HG03045 (cell line): ENCODE results near the gene ALG6.
"Not testable (repeated sequence)": the region's sequence is repeated elsewhere in the genome, so short reads cannot be mapped to it uniquely, and the experiment has no call there.

Experiments
- ATAC-seq: cut with Tn5 transposase; IDR thresholded peaks from one replicate; pipeline ENCODE4 v1.9.1; 2021; ENCODE audit warnings: mild to moderate bottlenecking, moderate library complexity; ENCODE audit not compliant: unreplicated experiment

Gene ALG6

DNA sequence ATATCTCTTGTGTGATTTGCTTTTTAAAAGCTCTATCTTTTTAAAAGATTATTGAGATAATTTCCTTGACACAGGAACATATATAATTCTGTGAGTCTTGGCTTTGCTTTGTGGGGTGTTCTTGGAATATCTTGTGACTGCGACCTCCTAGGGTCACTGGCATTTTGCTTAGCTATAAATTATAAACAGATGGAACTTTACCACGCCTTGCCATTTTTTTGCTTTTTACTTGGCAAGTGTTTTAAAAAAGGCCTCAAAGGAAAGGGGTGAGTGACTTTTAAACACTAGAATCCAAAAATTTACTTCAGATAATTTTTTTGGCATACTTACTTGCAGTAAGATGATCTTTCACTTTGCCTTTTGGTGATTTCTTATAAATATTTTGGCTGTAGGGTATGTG, 43.6 kb downstream of the ALG6 start:
- ATAC-seq: no peak

DNA sequence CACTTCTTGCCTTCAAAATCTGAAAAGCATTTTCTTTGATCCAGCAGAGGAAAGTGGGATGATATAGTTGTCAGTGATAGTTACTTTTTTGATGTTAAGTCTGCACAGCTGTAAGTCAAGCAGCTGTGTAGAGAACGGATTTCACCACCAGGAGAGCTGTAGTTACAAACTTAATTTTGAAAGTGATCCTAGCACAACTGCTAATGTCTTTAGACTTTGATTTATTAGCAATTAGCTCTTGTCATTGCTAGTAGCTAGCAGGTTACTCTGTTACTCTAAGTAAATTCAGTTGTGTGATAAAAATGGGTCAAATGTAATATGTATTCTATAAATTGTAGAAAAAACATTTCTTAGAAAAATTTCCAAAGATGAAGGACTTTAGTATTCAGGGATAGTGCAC, 46.0 kb downstream of the ALG6 start:
- ATAC-seq: no peak

DNA sequence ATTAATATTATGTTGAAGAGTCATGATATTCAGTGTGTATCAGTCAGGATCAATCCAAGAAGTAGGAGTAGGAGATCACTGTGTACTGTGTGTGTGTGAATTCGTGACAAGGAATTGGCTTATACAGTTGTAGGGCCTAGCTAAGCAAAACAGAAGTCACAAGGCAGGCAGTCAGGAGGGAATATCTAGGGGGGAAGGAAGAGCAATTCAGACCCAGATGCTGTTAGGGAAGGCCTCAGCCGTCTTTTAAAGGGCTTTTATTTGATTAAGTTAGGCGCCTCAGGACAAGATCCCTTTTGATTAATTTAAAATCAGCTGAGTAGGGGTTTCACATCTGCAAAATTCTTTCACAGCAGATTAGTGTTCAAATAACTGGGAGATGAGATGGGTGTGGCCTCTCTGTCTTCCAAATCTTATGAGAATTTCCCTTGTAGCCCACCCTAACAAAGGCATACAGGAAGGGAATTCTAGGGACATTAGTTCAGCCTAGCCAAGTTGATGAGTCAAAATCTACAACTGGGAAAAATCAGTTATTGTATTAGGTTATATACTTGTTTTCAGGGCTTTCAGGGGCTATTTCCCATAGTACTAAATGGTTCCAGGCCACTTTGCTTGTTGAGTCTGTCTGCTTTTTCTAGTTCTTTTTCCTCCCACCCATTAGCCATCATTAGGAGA, 47.4 kb downstream of the ALG6 start:
- ATAC-seq: no peak

DNA sequence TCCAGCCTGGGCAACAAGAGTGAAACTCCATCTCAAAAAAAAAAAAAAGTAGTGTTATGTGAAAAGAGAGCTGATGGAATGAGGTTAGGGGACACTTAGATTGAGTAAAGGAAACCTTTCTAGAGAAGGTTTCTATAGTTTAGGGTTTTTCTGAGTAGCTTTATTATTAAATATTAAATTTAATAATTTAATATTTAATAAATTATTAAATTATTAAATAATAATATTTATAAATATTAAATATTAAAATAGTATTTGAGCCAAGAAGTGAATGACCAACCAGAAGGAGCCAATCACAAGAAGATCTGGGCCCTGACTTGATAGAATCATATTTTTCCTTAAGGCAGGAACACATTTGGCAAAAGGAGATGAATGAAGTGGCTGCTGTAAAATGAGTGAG, 50.7 kb downstream of the ALG6 start:
- ATAC-seq: no peak

DNA sequence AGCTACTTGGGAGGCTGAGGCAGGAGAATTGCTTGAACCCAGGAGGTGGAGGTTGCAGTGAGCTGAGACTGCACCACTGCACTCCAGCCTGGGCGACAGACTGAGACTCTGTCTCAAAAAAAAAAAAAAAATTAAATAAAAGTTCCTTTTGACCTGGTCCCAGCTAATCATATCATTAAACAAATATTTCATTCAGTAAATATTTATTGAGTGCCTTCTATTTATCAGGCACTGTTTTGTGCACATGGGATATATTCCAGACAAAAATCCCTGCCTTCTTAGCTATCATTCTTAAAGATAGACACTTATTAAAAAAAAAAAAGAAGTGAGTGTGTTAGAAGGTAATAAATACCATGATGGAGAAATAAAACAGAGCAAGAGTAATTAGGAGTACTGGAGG, 53.3 kb downstream of the ALG6 start:
- ATAC-seq: not testable (repeated sequence)

DNA sequence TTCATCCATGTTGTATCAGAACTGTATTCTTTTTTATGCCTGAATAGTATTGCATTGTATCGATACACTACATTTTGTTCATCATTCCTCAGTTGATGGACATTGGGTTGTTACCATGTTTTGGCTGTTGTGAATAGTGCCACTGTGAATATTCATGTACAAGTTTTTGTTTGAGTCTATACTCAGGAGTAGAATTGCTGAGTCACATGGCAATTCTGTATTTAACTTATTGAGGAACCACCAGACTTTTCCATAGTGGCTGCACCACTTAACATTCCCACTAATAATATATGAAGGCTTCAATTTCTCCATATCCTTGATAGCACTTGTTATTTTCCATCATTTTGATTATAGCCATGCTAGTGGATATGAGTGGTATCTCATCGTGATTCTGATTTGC, 56.2 kb downstream of the ALG6 start:
- ATAC-seq: no peak

DNA sequence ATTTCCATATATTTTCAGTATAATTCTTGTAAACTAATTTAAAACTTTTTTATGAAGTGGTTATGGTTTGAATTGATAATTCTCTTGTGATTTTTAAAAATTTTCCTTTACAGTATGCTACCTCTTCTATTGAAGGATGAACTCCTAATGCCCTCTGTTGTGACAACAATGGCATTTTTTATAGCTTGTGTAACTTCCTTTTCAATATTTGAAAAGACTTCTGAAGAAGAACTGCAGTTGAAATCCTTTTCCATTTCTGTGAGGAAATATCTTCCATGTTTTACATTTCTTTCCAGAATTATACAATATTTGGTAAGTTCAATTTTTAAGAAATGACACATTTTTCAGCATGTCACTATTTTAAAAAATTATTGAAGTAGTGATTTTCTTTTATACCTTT, 61.4 kb downstream of the ALG6 start:
- no peak for ATAC-seq

DNA sequence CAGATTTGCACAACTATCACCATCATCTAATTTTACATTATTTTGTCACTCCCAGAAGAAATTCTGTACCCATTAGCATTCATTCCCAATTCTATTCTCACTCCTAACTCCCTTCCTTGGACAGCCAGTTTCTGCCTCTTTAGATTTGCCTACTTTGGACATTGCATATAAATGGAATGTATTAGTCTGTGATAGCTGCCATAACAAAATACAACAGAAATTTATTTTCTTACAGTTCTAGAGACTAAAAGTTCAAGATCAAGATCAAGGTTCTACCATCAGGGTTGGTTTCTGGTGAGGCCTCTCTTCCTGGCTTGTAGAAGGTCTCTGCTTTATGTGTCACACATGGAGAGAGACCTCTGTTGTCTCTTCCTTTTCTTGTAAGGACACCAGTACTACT, 61.9 kb downstream of the ALG6 start:
- no peak for ATAC-seq

DNA sequence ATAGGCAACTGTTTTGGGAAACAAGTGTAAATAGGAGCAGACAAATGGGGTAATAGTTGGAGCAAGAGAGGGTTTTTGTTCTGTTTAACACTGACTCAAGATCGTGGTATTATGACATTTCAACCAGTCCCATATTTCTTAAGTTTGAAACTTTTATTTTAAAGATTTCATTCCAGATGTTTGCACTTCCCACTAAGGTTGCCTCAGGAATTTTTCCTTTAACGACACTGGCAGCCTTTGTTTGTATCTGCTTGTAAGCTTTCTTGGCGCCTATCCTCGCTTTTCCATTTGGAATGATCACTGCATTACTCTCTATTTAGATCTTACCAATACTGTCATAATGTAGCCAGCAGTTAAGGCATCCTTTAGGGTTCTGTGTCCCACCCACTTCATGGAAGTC, 67.7 kb downstream of the ALG6 start:
- no peak for ATAC-seq

DNA sequence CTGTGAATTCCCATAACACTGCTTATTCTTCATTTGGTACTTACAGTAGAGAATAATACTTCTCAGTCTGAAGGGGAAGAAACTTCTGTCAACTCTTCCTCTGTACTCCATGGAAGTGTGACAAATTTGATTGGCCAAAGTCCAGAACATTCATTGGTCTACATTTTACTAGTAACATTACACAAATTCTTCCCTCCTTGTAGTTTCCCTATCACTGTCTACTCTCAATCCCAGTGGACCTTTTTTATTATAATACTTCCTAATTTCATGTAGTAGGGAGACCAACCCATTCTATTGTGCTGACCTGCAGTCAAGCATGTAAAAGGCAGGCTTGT, 74.7 kb downstream of the ALG6 start:
- no peak for ATAC-seq

DNA sequence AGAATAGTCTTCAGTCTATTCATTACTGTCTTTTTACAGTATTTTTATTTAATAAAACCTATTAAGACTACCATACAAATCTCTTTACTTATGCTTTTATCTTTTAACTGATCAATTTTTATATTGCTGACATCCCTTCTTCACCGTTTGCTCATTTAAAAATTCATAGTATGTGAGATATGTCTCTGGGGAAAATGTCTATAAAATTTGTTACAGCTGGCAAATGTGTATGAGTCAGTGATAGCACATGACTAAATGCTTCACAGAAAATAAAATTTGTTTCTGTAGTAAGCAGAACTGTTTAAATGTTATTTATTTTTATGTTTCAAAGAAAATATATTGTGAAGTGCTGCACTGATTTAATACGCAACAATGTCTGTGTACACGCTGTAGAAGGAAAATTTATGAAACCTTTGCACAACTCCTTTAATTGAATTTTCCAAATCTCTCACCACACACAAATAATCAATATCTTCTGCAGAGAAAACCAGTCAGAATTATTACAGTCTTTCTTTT, 81.4 kb downstream of the ALG6 start:
- no peak for ATAC-seq

DNA sequence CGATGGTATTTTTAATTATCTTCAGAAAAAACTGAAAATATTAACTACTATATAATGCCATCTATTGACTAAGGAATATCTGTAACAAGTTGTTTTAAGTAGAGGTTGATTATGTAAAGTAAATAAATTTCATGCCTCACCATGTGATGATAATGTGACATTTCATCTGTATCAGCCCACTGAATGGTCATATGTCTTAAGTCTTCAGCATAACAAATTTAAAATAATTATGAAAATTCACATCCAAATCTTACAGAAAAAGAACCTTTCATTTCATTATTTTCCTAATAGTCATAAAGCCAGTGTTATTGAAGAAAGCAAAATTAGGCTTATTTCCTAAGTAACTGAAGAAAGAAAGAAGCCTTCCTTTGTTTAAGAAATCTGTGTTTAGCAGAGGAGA, 83.0 kb downstream of the ALG6 start:
- ATAC-seq: no peak

DNA sequence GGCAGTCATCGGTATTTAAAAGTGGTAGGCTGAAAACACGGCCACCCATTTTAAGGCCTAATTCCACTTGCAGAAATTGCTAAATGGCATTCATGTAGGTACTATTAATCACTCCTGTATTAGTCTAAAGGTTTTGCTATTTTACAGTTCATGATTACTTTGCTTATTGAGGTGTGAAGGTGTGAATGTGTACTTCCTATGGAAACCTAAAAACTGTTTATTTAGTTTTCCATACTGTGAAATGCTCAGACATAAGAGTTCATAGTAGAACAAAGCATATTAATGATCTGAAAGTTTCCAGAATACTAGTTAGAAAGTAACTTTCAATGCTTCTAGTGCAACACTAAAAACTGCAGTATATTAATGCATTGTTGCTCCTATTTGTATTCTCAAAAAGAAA, 85.8 kb downstream of the ALG6 start:
- no peak for ATAC-seq

DNA sequence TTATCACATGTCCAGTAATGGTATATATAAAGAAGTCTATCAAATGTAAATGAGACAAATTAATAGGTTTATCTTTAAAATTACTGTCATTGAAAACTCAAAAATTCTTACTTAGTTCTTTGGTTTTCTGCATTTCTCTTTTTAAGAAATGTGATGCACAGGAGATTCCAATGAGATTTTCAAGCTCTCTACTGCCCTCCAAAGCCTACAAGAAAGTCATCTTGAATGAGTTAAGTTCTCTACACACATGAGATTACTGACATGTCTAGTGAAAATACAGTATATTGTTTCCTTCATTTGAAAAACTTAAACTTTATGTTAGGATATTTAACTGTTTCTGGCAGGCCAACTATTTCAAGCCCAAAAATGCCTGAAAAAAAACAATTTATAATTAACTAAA, 86.8 kb downstream of the ALG6 start:
- ATAC-seq: no peak

DNA sequence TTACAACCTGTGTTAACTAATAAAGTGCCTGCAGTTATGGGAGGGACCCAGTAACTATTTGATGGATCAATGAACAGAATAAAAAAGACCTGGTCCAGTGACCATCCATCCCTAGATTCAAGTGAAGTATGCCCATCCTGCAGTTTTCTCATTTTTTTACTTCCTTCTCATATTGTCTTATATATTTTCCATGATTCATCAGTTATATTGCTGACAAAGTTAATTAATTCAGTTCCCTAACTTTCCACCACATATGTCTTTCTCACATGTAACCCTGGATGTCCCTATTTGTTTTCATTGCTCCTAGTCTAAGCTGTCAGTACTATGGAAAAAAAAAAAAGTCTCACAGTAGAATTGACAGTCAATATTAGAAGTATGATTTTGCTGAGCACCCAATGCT, 91.3 kb downstream of the ALG6 start:
- no peak for ATAC-seq

DNA sequence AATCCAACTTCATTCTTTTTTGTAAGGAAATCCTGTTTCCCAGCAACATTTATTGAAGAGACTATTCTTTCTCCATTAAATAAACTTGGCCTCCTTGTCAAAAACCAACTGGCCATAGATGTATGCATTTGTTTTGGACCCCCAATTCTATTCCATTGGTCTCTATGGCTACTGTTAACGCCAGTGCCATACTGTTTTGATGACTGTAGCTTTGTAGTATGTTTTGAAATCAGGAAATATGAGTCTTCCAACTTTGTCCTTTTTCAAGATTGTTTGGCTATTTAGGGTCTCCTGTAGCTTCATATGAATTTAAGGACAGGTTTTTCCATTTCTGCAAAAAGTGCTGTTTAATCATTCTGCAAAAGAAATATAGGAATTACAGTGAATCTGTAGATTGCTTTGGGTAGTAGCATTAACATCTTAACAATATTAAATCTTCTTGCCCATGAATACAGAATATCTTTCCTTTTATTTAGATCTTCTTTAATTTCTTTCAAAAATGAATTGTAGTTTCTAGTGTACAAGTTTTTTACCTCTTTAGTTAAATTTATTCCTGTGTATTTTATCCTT, 94.3 kb downstream of the ALG6 start:
- ATAC-seq: no peak

DNA sequence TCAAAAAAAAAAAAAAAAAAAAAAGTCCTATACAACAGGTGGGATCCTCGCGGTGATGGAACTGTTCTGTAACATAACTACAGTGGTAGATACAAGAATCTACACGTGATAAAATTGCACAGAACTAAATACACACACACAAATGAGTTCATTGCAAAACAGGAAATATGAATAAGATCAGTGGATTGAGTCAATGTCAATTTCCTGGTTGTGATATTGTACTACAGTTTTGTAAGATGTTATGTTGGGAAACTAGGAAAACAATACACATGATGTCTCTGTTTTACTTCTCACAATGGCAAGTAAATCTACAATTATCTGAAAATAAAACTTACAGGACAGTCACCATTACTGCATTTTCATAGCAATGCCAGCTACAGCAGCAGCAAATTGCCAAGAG, 95.8 kb downstream of the ALG6 start:
- no peak for ATAC-seq

DNA sequence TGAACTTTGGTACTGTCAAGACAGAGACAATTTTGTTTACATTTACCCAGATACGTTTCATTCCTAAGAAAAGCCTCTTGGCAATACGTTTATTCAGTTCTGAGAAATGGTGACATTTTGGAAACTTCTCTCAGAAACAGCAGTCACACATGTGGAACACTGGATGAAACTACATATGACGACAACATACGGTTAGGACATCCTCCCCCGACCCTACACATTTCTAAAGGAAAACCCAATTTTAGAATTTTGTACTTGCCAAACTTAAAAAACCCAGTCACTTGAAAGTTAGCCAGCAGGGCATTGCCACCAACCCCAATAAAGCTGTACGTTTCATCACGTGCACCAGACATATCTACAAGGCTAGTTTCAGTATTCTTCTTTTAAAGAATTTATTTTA, 98.8 kb downstream of the ALG6 start:
- no peak for ATAC-seq

DNA sequence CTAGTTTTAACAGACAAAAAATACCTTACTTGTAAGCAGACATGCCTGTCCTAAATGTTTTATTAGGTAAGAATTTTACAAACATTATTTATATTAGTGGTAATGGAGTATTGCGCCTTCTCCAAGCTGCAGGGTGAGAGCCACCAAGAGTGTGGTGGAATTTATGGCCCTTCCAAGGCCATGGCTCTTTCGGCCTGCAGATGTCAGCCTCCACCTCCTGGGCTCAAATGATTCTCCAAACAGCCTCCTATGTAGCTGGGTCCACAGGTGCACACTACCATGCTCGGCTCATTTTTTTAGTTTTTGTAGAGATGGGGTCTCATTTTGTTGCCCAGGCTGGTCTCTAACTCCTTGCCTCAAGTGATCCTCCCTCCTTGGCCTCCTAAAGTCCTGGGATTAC, 99.3 kb downstream of the ALG6 start:
- no peak for ATAC-seq

DNA sequence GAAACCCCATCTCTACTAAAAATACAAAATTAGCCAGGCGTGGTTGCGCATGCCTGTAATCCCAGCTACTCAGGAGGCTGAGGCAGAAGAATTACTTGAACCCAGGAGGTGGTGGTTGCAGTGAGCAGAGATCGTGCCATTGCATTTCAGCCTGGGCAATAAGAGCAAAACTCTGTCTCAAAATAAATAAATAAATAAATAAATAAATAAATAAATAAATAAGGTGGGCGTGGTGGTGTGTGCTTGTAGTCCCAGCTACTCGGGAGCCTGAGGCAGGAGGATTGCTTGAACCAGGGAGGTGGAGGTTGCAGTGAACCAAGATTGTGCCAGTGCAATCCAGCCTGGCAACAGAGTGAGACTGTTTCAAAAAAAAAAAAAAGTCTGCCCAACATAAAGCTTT, 101.3 kb downstream of the ALG6 start:
- ATAC-seq: not testable (repeated sequence)

DNA sequence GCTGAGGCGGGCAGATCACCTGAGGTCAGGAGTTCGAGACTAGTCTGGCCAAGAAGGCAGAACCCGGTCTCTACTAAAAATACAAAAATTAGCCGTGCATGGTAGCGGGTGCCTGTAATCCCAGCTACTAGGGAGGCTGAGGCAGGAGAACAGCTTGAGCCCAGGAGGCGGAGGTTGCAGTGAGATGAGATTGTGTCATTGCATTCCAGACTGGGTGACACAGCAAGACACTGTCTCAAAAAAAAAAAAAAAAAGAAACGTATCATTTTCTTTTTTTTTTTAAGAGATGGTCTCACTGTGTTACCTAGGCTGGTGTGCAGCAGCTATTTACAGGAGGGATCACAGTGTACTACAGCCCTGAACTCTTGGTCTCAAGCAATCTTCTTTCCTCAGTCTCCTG, 108.3 kb downstream of the ALG6 start:
- no peak for ATAC-seq

DNA sequence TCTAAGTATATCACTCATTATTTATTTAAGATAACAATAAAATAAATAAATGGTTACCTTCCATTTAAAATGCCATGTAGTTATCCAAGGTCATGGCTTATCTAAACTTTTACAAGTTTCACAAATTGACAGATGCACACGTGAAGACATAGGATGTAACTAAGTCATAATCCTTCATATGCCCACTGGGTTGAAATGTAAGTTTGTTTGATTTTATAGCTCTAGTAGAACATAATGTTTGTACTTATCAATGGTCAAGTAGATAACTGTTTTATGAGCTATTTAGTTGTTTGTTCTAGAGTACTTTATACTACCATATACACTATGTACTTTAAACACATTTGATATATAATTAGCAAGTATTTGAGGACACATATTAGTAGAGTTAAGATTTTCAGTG, 112.6 kb downstream of the ALG6 start:
- no peak for ATAC-seq

DNA sequence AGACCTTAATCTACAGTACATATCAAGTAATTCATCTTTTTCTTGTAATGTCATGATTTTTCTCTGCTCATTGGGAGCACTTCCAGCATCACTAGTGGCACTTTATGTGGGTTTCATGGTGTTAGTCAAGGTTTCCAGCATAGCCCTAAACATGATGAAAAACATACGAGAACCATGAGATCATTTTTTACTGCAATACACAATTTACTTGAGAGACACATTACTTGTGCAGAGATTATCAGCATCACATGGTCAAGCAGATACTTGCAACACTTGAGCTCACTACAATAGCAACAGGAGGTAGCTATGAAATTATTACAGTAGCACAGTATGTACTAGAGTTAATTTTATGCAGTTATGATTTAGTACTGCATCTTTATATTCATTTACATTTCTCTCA, 119.2 kb downstream of the ALG6 start:
- ATAC-seq: no peak
